SK-N-SH (cell line): ENCODE data around the gene CEP250. TPM values are rescaled to one million over a fixed set of nuclear protein-coding genes. Genes with fewer than 3 reads are reported as not detected.

Source experiments
- CTCF ChIA-PET: fragments of 300-600, 350-600 bp; formaldehyde crosslinking; extraction: SDS; loops from one replicate; lab custom pipeline; 2021; lab: Yijun Ruan, JAX
- POLR2A ChIA-PET: fragments of 350-600 bp; sonication (Branson Sonifier 250); formaldehyde crosslinking; extraction: SDS; loops from one replicate; lab custom pipeline; 2020; ENCODE audit warnings: antibody characterized with exemption, inconsistent platforms; lab: Yijun Ruan, JAX
- DNase-seq: peaks from one replicate; pipeline ENCODE4 v3.0.0; 2012
- H2AFZ ChIP-seq: fragments of 200-600 bp; sonication (generic); 2 replicates; pipeline ENCODE4 v1.8.1; 2016; ENCODE audit warnings: antibody characterized with exemption, mild to moderate bottlenecking, low read depth
- H3F3A ChIP-seq: fragments of 200-600 bp; sonication (generic); replicated peaks from 2 replicates; pipeline ENCODE3; 2016; ENCODE audit warnings: antibody characterized with exemption, mild to moderate bottlenecking; ENCODE audit not compliant: insufficient read depth
- H3K27ac ChIP-seq, 2 experiments: fragments of 200-500 bp in 1 of 2; fragments of 200-600 bp in 1 of 2; sonication (Bioruptor generic) in 1 of 2; sonication (generic), shearing (Covaris generic) in 1 of 2; 2 replicates each; pipeline versions ENCODE4 v1.5.1 to v1.6.1; 2014 to 2016; ENCODE audit warnings: low read depth in 2 of 2, inconsistent platforms in 1 of 2, low read length in 1 of 2, mild to moderate bottlenecking in 1 of 2, mixed read lengths in 1 of 2
- H3K27me3 ChIP-seq: fragments of 200-600 bp; sonication (generic), shearing (Covaris generic); 2 replicates; pipeline ENCODE4 v1.6.1; 2016; ENCODE audit warnings: mixed run types; ENCODE audit not compliant: insufficient read depth
- H3K36me3 ChIP-seq, 2 experiments: fragments of 200-500 bp in 1 of 2; fragments of 200-600 bp in 1 of 2; sonication (Bioruptor generic) in 1 of 2; sonication (generic) in 1 of 2; replicated peaks in 1 of 2; 2 replicates each; pipeline versions ENCODE3 to v1.5.1; 2014 to 2016; ENCODE audit warnings: low read length in 1 of 2, mild to moderate bottlenecking in 1 of 2; ENCODE audit not compliant: insufficient read depth in 2 of 2, control insufficient read depth in 1 of 2
- H3K4me1 ChIP-seq, 2 experiments: fragments of 200-500 bp in 1 of 2; fragments of 200-600 bp in 1 of 2; sonication (Bioruptor generic) in 1 of 2; sonication (generic), shearing (Covaris generic) in 1 of 2; 2 replicates each; pipeline versions ENCODE4 v1.5.1 to v1.6.1; 2014 to 2016; ENCODE audit warnings: low read depth in 1 of 2, low read length in 1 of 2, mixed run types in 1 of 2; ENCODE audit not compliant: insufficient read depth in 2 of 2, control insufficient read depth in 1 of 2
- H3K4me2 ChIP-seq: fragments of 200-600 bp; sonication (generic), shearing (Covaris generic); 2 replicates; pipeline ENCODE4 v1.6.1; 2017; ENCODE audit warnings: mixed run types
- H3K4me3 ChIP-seq, 2 experiments: fragments of 200-500 bp in 1 of 2; fragments of 200-600 bp in 1 of 2; sonication (Bioruptor generic) in 1 of 2; sonication (generic), shearing (Covaris generic) in 1 of 2; 2 replicates each; pipeline versions ENCODE4 v1.5.1 to v1.8.1; 2014 to 2016; ENCODE audit warnings: low read depth in 2 of 2, inconsistent platforms in 1 of 2, low read length in 1 of 2, mild to moderate bottlenecking in 1 of 2, mixed read lengths in 1 of 2, moderate library complexity in 1 of 2
- H3K79me2 ChIP-seq: fragments of 200-600 bp; sonication (generic); 2 replicates; pipeline ENCODE4 v1.8.1; 2017; ENCODE audit warnings: mild to moderate bottlenecking; ENCODE audit not compliant: insufficient read depth
- H3K9ac ChIP-seq: fragments of 200-600 bp; sonication (generic); 2 replicates; pipeline ENCODE4 v1.6.1; 2017; ENCODE audit warnings: mixed run types
- H3K9me2 ChIP-seq: fragments of 200-600 bp; sonication (generic); 2 replicates; pipeline ENCODE4 v1.6.1; 2017; ENCODE audit warnings: mixed run types
- H3K9me3 ChIP-seq: fragments of 200-600 bp; sonication (generic); 2 replicates; pipeline ENCODE4 v1.6.1; 2017; ENCODE audit warnings: mixed run types, mild to moderate bottlenecking, moderate library complexity
- H4K20me1 ChIP-seq: fragments of 200-600 bp; sonication (generic); 2 replicates; pipeline ENCODE4 v1.6.1; 2017; ENCODE audit warnings: mild to moderate bottlenecking, mixed run types; ENCODE audit not compliant: insufficient read depth
- CTCF ChIP-seq: fragments of 200-600 bp; sonication (generic); IDR thresholded peaks from 2 replicates; pipeline ENCODE4 v1.6.1; 2017; ENCODE audit warnings: antibody characterized with exemption, mild to moderate bottlenecking, moderate library complexity
- FOXJ3 ChIP-seq: sonication (generic); formaldehyde crosslinking; IDR thresholded peaks from 2 replicates; pipeline ENCODE4 v1.5.1; 2020; ENCODE audit warnings: mild to moderate bottlenecking, missing genetic modification reagents
- GABPA ChIP-seq: IDR thresholded peaks from 2 replicates; pipeline ENCODE4 v1.4.0; 2012; ENCODE audit warnings: low read depth, mild to moderate bottlenecking
- JUND ChIP-seq: IDR thresholded peaks from 2 replicates; pipeline ENCODE4 v1.4.0; 2012
- NRF1 ChIP-seq: IDR thresholded peaks from 2 replicates; pipeline ENCODE4 v1.6.1; 2012; ENCODE audit warnings: low read depth, mild to moderate bottlenecking, low read length
- RAD21 ChIP-seq: IDR thresholded peaks from 2 replicates; pipeline ENCODE4 v1.6.1; 2012; ENCODE audit warnings: mild to moderate bottlenecking, low read length
- RCOR1 ChIP-seq: fragments of 150-350 bp; IDR thresholded peaks from 2 replicates; pipeline ENCODE4 v1.6.1; 2017; ENCODE audit warnings: antibody characterized with exemption, low read length
- REST ChIP-seq: IDR thresholded peaks from 2 replicates; pipeline ENCODE4 v1.6.1; 2012; ENCODE audit warnings: mild to moderate bottlenecking, low read depth, low read length, moderate library complexity
- SIN3A ChIP-seq: IDR thresholded peaks from 2 replicates; pipeline ENCODE4 v1.6.1; 2012; ENCODE audit warnings: low read depth, mild to moderate bottlenecking, low read length, moderate library complexity, borderline replicate concordance
- TAF1 ChIP-seq: IDR thresholded peaks from 2 replicates; pipeline ENCODE4 v1.6.1; 2012; ENCODE audit warnings: low read depth, mild to moderate bottlenecking, low read length, moderate library complexity, borderline replicate concordance
- USF1 ChIP-seq: IDR thresholded peaks from 2 replicates; pipeline ENCODE4 v1.4.0; 2012; ENCODE audit warnings: low read depth, borderline replicate concordance
- USF2 ChIP-seq: fragments of 150-350 bp; IDR thresholded peaks from 2 replicates; pipeline ENCODE4 v1.6.1; 2017; ENCODE audit warnings: antibody characterized with exemption, low read length, low read depth, borderline replicate concordance
- WGBS: methylation state at CpG from one replicate; pipeline ENCODE4 v1.1.6; 2017; ENCODE audit warnings: low lambda C conversion rate; 5-methylcytosine and 5-hydroxymethylcytosine counted together
- polyA plus RNA-seq, 3 experiments: library from polyadenylated mRNA; depleted of rRNA; stranded (reverse); fragments of >200 nt; gene quantifications; 2 replicates each; pipeline ENCODE4 v1.2.3, GENCODE V29; 2012

CEP250 gene
- polyA plus RNA-seq, 1 of the 3 experiments (the other 2 are of a cell fraction): 13.3 TPM

- CTCF ChIA-PET: interaction anchor here (1.1 to 3.0 kb wide), 3 partner anchors 10 to 38 kb away, joined by 3 to 32 read pairs (median 3); no protein-coding TSS in a partner anchor
- WGBS: 85% methylated on average over 8 of the region's 8 CpGs
These were observed 18.3 kb downstream of the CEP250 start for GRCh38 chr20:35473684-35474083.

GRCh38 chr20:35474303-35474871, 19.0 kb downstream of the CEP250 start:
- Histone ChIP-seq H3K27ac (no peak overlapping the region), H3F3A (no peaks in the 10 kb centered on the region), H3K9ac (no peak overlapping the region), H3K4me1 (no peaks in the 10 kb centered on the region), H3K36me3 (peaks cover 59 to 83% of the 10 kb centered on the region in 2 experiments), H3K9me2 (no peaks in the 10 kb centered on the region), H3K9me3 (no peaks in the 10 kb centered on the region), H3K4me3 (no peak overlapping the region), H3K79me2 (no peaks in the 10 kb centered on the region), H4K20me1 (no peaks in the 10 kb centered on the region), H3K4me2 (no peak overlapping the region), H3K27me3 (no peaks in the 10 kb centered on the region), H2AFZ (no peak overlapping the region)
- 97% methylated on average over 2 of the region's 2 CpGs for WGBS
- ChIA-PET POLR2A (no interaction called here), CTCF (interaction anchor here (1.1 to 3.0 kb wide), 3 partner anchors 11 to 38 kb away, joined by 3 to 32 read pairs (median 3); no protein-coding TSS in a partner anchor)
- no peak for DNase-seq
- TF ChIP-seq FOXJ3 (CRISPR knock-in tag) (no peak), REST (no peak), NRF1 (no peak), RCOR1 (no peak), TAF1 (no peak), CTCF (no peak), USF1 (no peak), RAD21 (no peak)

More at GRCh38 chr20:35473684-35474083, 18.3 kb downstream of the CEP250 start:
- Histone ChIP-seq H3K9me2 (no peaks in the 10 kb centered on the region), H3K9me3 (no peaks in the 10 kb centered on the region), H3K4me2 (no peak overlapping the region), H3K4me3 (no peak overlapping the region), H3K36me3 (peaks cover 60 to 76% of the 10 kb centered on the region in 2 experiments), H3K27me3 (no peaks in the 10 kb centered on the region), H3K9ac (no peak overlapping the region), H4K20me1 (no peaks in the 10 kb centered on the region), H3K79me2 (no peaks in the 10 kb centered on the region), H3K4me1 (no peaks in the 10 kb centered on the region), H3F3A (no peaks in the 10 kb centered on the region), H2AFZ (no peak overlapping the region), H3K27ac (no peak overlapping the region)
- POLR2A ChIA-PET: no interaction called here
- no peak for DNase-seq
- TF ChIP-seq USF2: no peak
- TF ChIP-seq JUND: no peak
- TF ChIP-seq SIN3A: no peak
- TF ChIP-seq CTCF: no peak
- TF ChIP-seq GABPA: no peak
